GM18861 (cell line): ENCODE data around the gene UPK3BL2.
A peak's percentile ranks its signal among the peaks of the same experiment; 100 is the strongest.
"Not testable (repeated sequence)": the region's sequence is repeated elsewhere in the genome, so short reads cannot be mapped to it uniquely, and the experiment has no call there.

ENCODE experiments used
- ATAC-seq: cut with Tn5 transposase; IDR thresholded peaks from one replicate; pipeline ENCODE4 v1.9.1; 2021; ENCODE audit not compliant: unreplicated experiment

UPK3BL2 gene

DNA sequence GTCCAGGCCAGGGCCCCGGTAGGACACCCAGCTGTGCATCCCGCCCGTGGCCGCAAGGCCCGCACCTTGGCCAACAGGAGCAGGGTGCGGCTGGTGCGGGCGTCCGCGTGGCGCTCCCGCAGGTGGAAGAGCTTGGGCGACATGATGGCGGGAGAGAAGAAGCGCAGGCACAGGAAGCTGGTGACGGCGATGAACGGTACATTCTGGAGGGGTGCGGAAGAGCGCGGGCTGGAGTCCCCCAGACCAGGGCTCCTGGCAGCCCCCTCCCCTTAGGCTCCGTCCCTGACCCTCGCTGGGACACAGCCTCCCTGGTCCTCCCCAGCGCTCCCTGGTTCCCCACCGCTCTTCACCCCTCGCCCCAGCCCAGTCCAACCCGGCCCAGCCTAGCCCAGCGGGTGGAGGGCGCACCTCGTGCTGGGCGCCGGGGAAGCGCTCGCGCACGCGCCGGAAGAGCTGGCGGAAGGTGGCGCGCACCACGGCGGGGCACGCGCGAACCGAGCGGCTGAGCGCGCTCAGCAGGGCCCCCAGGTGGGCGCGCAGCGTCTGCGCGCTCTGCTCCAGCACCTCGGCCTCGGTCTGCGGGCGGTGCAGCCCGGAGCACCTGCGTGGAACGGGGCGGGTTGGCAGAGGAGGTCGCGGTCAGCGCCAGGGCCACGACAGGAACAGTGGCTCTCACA, 48.9 kb downstream of the UPK3BL2 start:
- peak; percentile 72 for ATAC-seq

DNA sequence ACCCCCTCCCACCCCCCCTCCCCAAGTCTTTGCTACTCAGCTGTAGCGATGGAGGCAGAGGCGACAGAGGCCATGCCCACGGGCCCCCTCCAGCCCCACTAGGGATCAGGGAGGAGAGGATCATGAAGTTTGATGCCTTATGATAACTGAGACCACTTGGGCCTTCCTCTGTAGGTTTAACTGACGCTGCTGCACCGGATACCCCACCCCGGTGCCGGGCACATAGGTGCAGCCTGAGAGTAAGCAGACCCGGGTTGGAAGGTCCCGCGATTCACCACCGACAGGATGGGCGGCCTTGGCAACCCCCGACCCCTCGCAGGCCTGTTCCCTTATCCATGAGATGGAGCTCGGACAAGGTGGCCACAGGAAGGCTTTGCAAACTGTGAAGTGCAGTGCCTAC, 49.5 kb downstream of the UPK3BL2 start:
- not testable (repeated sequence) for ATAC-seq

DNA sequence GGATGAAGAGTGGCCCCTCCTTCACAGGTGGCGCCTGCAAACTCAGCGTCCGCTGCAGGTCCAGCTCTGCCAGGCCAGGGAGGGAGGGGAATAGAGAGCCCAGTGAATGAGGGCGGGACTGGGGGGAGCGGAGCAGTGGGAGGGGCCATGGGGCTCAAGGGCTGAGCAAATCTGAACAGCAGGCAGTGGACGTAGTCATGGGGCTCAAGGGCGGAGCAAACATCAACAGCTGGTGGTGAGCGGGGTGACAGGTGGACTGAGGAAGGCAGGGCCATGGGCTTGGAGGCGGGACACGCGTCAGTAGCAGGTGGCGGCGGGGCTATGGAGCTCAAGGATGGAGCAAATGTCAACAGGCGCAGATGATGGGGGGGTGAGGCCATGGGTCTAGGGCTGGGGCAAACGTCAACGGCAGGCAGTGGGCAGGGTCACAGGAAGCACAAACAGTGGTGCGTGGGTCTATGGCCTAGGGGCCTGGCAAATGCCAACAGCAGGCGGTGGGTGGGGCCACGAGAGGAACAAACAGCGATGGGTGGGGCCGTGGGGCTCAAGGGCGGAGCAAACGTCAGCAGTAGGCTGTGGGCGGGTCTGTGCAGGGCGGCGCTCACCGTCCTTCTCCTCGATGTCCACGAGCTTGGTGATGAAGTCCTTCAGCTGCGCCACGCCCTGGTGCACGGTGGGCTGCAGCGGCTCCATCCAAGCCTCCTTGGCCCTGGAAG, 50.1 kb downstream of the UPK3BL2 start:
- not testable (repeated sequence) for ATAC-seq

DNA sequence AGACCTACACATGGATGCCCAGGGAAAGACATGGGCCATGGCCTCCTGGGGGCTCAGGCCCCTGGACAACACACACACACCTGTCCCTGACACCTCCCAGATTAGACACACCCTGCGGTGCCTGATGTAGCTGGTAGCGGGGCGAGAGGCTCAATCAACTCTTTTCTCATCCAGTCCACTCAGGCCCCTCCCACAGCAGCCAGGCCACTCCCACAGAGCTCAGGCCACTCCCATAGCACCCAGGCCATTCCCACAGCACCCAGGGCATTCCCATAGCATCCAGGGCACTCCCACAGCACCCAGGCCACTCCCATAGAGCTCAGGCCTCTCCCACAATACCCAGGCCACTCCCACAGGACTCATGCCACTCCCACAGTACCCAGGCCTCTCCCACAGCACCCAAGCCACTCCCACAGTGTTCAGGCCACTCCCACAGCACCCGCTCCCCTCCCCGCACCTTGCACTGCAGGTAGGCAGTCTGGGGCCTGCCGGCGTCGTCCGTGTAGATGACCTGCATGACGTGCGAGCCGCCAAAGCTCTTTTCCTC, 52.9 kb downstream of the UPK3BL2 start:
- not testable (repeated sequence) for ATAC-seq
